Mesenchymal stem cell (in vitro differentiated cells and primary cell): ENCODE results near the gene C17orf67.

Experiments used
- DNase-seq: peaks from one replicate; pipeline ENCODE4 v3.0.0-alpha.2; 2013
- H2AFZ ChIP-seq: one replicate; pipeline ENCODE4 v1.6.1; 2013; ENCODE audit warnings: low read depth, mild to moderate bottlenecking, control low read depth, inconsistent platforms, low read length, moderate library complexity
- H2AK5ac ChIP-seq: 2 replicates; pipeline ENCODE4 v1.6.1; 2013; ENCODE audit warnings: low read length, moderate library complexity, mild to moderate bottlenecking, inconsistent platforms; ENCODE audit not compliant: severe bottlenecking
- H2BK120ac ChIP-seq: one replicate; pipeline ENCODE4 v1.6.1; 2013; ENCODE audit warnings: low read depth, mild to moderate bottlenecking, inconsistent platforms, low read length, moderate library complexity
- H2BK12ac ChIP-seq, 2 experiments: one replicate each; pipeline ENCODE4 v1.6.1; 2013; ENCODE audit warnings: inconsistent platforms in 2 of 2, low read length in 2 of 2, mild to moderate bottlenecking in 2 of 2, moderate library complexity in 2 of 2, control low read depth in 1 of 2
- H2BK15ac ChIP-seq: one replicate; pipeline ENCODE4 v1.6.1; 2013; ENCODE audit warnings: mild to moderate bottlenecking, low read depth, inconsistent platforms; ENCODE audit not compliant: poor library complexity, severe bottlenecking
- H2BK5ac ChIP-seq: 2 replicates; pipeline ENCODE4 v1.6.1; 2013; ENCODE audit warnings: low read depth, mild to moderate bottlenecking, low read length, control low read depth, inconsistent platforms; ENCODE audit not compliant: poor library complexity, severe bottlenecking
- H3K14ac ChIP-seq, 2 experiments: one replicate each; pipeline ENCODE4 v1.6.1; 2013; ENCODE audit warnings: inconsistent platforms in 2 of 2, low read length in 2 of 2, control low read depth in 1 of 2, mild to moderate bottlenecking in 1 of 2, moderate library complexity in 1 of 2
- H3K18ac ChIP-seq, 2 experiments: one replicate each; pipeline ENCODE4 v1.6.1; 2013; ENCODE audit warnings: inconsistent platforms in 2 of 2, low read length in 2 of 2, control low read depth in 1 of 2, low read depth in 1 of 2, mild to moderate bottlenecking in 1 of 2
- H3K23ac ChIP-seq, 2 experiments: one replicate each; pipeline ENCODE4 v1.6.1; 2013; ENCODE audit warnings: inconsistent platforms in 2 of 2, low read length in 2 of 2, mild to moderate bottlenecking in 2 of 2, moderate library complexity in 2 of 2, control low read depth in 1 of 2
- H3K27ac ChIP-seq: 2 replicates; pipeline ENCODE4 v1.5.1; 2013; ENCODE audit warnings: mild to moderate bottlenecking, moderate library complexity, low read length, control low read depth, inconsistent platforms; ENCODE audit not compliant: poor library complexity, severe bottlenecking
- H3K27me3 ChIP-seq, 2 experiments: 2 replicates each; pipeline versions ENCODE4 v1.6.1 to v1.7.0; 2013; ENCODE audit warnings: low read length in 2 of 2, mild to moderate bottlenecking in 2 of 2, moderate library complexity in 2 of 2, control low read depth in 1 of 2, inconsistent platforms in 1 of 2; ENCODE audit not compliant: control insufficient read depth in 1 of 2, insufficient read depth in 1 of 2
- H3K36me3 ChIP-seq, 2 experiments: 2 replicates each; pipeline versions ENCODE4 v1.6.1 to v1.7.0; 2013; ENCODE audit warnings: low read length in 2 of 2, control low read depth in 1 of 2, inconsistent platforms in 1 of 2, low read depth in 1 of 2, mild to moderate bottlenecking in 1 of 2; ENCODE audit not compliant: insufficient read depth in 2 of 2, control insufficient read depth in 1 of 2
- H3K4ac ChIP-seq, 2 experiments: one replicate each; pipeline ENCODE4 v1.6.1; 2013; ENCODE audit warnings: inconsistent platforms in 2 of 2, low read length in 2 of 2, mild to moderate bottlenecking in 2 of 2, moderate library complexity in 2 of 2, control low read depth in 1 of 2, low read depth in 1 of 2
- H3K4me1 ChIP-seq: 2 replicates; pipeline ENCODE4 v1.6.1; 2013; ENCODE audit warnings: low read depth, low read length, control low read depth; ENCODE audit not compliant: control insufficient read depth, insufficient read depth
- H3K4me2 ChIP-seq: 2 replicates; pipeline ENCODE4 v1.6.1; 2013; ENCODE audit warnings: low read length, mild to moderate bottlenecking, inconsistent platforms; ENCODE audit not compliant: poor library complexity, severe bottlenecking
- H3K4me3 ChIP-seq, 2 experiments: 2 replicates each; pipeline versions ENCODE4 v1.5.1 to v1.7.0; 2013; ENCODE audit warnings: low read length in 2 of 2, mild to moderate bottlenecking in 2 of 2, control low read depth in 1 of 2, low read depth in 1 of 2; ENCODE audit not compliant: insufficient read depth in 1 of 2
- H3K79me1 ChIP-seq: replicated peaks from 2 replicates; pipeline ENCODE4 v1.6.1; 2013; ENCODE audit warnings: mild to moderate bottlenecking, control low read depth, low read length, inconsistent platforms; ENCODE audit not compliant: poor library complexity, severe bottlenecking
- H3K9ac ChIP-seq: 2 replicates; pipeline ENCODE4 v1.7.0; 2013; ENCODE audit warnings: mild to moderate bottlenecking, low read length, moderate library complexity
- H3K9me3 ChIP-seq: 2 replicates; pipeline ENCODE4 v1.7.0; 2013; ENCODE audit warnings: mild to moderate bottlenecking, low read length; ENCODE audit not compliant: control insufficient read depth
- H4K8ac ChIP-seq: one replicate; pipeline ENCODE4 v1.6.1; 2013; ENCODE audit warnings: inconsistent platforms, mild to moderate bottlenecking, low read length, moderate library complexity
- H4K91ac ChIP-seq: one replicate; pipeline ENCODE4 v1.6.1; 2013; ENCODE audit warnings: mild to moderate bottlenecking, low read length, inconsistent platforms
- WGBS: methylation state at CpG from one replicate; pipeline ENCODE4 v1.1.7; 2013; ENCODE audit warnings: mixed read lengths; 5-methylcytosine and 5-hydroxymethylcytosine counted together

C17orf67 gene

GRCh38 chr17:56847106-56847505 lies 13.4 kb upstream of the C17orf67 start:
- H3K9me3 ChIP-seq: no peaks in the 10 kb centered on the region
- H3K79me1 ChIP-seq: peaks cover 3% of the 10 kb centered on the region
- H2BK12ac ChIP-seq: no peak overlapping the region
- no peak for DNase-seq
- 89% methylated on average over 2 of the region's 4 CpGs for WGBS
- H2AFZ ChIP-seq: no peak overlapping the region
- H2BK120ac ChIP-seq: no peak overlapping the region
- no peak overlapping the region for H2AK5ac ChIP-seq
- H4K91ac ChIP-seq: no peak overlapping the region
- no peak overlapping the region for H2BK5ac ChIP-seq
- H3K9ac ChIP-seq: no peak overlapping the region
- H3K23ac ChIP-seq: no peak overlapping the region
- no peak overlapping the region for H3K14ac ChIP-seq
- no peak overlapping the region for H2BK15ac ChIP-seq
- no peak overlapping the region for H3K4ac ChIP-seq
- H3K4me3 ChIP-seq: no peak overlapping the region
- H3K27me3 ChIP-seq: no peaks in the 10 kb centered on the region
- H3K27ac ChIP-seq: no peak overlapping the region
- no peak overlapping the region for H4K8ac ChIP-seq
- no peaks in the 10 kb centered on the region for H3K4me1 ChIP-seq
- no peak overlapping the region for H3K18ac ChIP-seq
- H3K4me2 ChIP-seq: no peak overlapping the region
- peaks cover 8 to 38% of the 10 kb centered on the region in 2 experiments for H3K36me3 ChIP-seq

- Histone ChIP-seq H3K9me3 (no peaks in the 10 kb centered on the region), H3K27ac (no peak overlapping the region), H3K4me3 (no peak overlapping the region), H3K4me2 (no peak overlapping the region), H3K4me1 (no peaks in the 10 kb centered on the region), H3K36me3 (peaks cover 4 to 28% of the 10 kb centered on the region in 2 experiments), H3K18ac (no peak overlapping the region), H2BK120ac (no peak overlapping the region), H2BK5ac (no peak overlapping the region), H3K9ac (no peak overlapping the region), H2AFZ (no peak overlapping the region), H2BK15ac (no peak overlapping the region), H2BK12ac (no peak overlapping the region), H3K14ac (no peak overlapping the region), H3K79me1 (peaks cover 3% of the 10 kb centered on the region), H4K91ac (no peak overlapping the region), H4K8ac (no peak overlapping the region), H3K27me3 (no peaks in the 10 kb centered on the region), H3K4ac (no peak overlapping the region), H3K23ac (no peak overlapping the region), H2AK5ac (no peak overlapping the region)
- WGBS: no CpG with 5 or more reads among the region's 1 CpG
- no peak for DNase-seq
Observed at GRCh38 chr17:56845934-56846333, 12.2 kb upstream of the C17orf67 start.

DNA sequence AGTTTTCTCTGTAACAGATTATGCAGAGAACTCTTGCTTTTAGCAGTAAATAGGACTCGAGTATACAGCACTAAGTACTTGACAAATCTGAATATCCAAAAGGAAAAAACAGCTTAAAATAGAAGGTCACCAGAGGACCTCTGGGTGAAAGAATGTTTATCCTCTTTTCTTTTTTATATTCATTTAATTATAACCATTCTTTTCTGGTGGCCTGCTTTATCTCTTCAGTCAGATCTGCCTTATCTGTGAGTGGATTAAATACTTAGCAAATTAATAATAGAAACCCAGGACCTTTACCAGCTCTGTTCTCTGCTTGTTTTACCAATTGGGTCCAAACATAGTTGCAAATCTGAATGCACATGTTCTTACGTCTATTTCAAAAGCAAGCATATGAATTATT lies 8.9 kb upstream of the C17orf67 start:
- H3K4ac ChIP-seq: no peak overlapping the region
- no peak overlapping the region for H3K4me2 ChIP-seq
- no peak overlapping the region for H3K14ac ChIP-seq
- H2AFZ ChIP-seq: no peak overlapping the region
- no peak overlapping the region for H4K8ac ChIP-seq
- H4K91ac ChIP-seq: no peak overlapping the region
- H3K36me3 ChIP-seq: peaks cover 3 to 6% of the 10 kb centered on the region in 2 experiments
- H2BK120ac ChIP-seq: no peak overlapping the region
- no peak overlapping the region for H2BK12ac ChIP-seq
- no peak overlapping the region for H2BK15ac ChIP-seq
- peaks cover 4% of the 10 kb centered on the region for H3K79me1 ChIP-seq
- H3K18ac ChIP-seq: no peak overlapping the region
- H2AK5ac ChIP-seq: no peak overlapping the region
- H3K9ac ChIP-seq: no peak overlapping the region
- no peaks in the 10 kb centered on the region for H3K27me3 ChIP-seq
- no peak overlapping the region for H3K4me3 ChIP-seq
- DNase-seq: no peak
- H3K27ac ChIP-seq: no peak overlapping the region
- H2BK5ac ChIP-seq: no peak overlapping the region
- H3K9me3 ChIP-seq: no peaks in the 10 kb centered on the region
- WGBS: 100% methylated on average over 1 of the region's 2 CpGs
- H3K23ac ChIP-seq: no peak overlapping the region
- H3K4me1 ChIP-seq: no peaks in the 10 kb centered on the region

GRCh38 chr17:56838687-56839086 lies 5.0 kb upstream of the C17orf67 start:
- no peak overlapping the region for H3K23ac ChIP-seq
- H4K8ac ChIP-seq: no peak overlapping the region
- no peak overlapping the region for H3K27ac ChIP-seq
- H3K79me1 ChIP-seq: peaks cover 13% of the 10 kb centered on the region
- no peaks in the 10 kb centered on the region for H3K27me3 ChIP-seq
- no peak overlapping the region for H2AFZ ChIP-seq
- no peaks in the 10 kb centered on the region for H3K9me3 ChIP-seq
- H2AK5ac ChIP-seq: no peak overlapping the region
- H3K4me2 ChIP-seq: no peak overlapping the region
- H3K4ac ChIP-seq: no peak overlapping the region
- no peak overlapping the region for H3K18ac ChIP-seq
- peaks cover 3% of the 10 kb centered on the region in 2 experiments for H3K36me3 ChIP-seq
- DNase-seq: no peak
- H4K91ac ChIP-seq: no peak overlapping the region
- no peak overlapping the region for H3K14ac ChIP-seq
- H2BK120ac ChIP-seq: no peak overlapping the region
- H3K9ac ChIP-seq: no peak overlapping the region
- H2BK15ac ChIP-seq: no peak overlapping the region
- peaks cover 11% of the 10 kb centered on the region for H3K4me1 ChIP-seq
- no peak overlapping the region for H2BK12ac ChIP-seq
- WGBS: no CpG with 5 or more reads among the region's 3 CpGs
- no peak overlapping the region for H3K4me3 ChIP-seq
- H2BK5ac ChIP-seq: no peak overlapping the region
